H9 (cell line): Measurements from ENCODE around the gene EFEMP1. TPM values are rescaled to one million over a fixed set of nuclear protein-coding genes. Genes with fewer than 3 reads are reported as not detected.

Experiments
- DNase-seq: peaks from one replicate; pipeline ENCODE4 v3.0.0-alpha.2; 2017
- H2AFZ ChIP-seq: one replicate; pipeline ENCODE4 v1.6.1; 2013; ENCODE audit warnings: mild to moderate bottlenecking, low read length, control low read depth, moderate library complexity
- H2AK5ac ChIP-seq: 2 replicates; pipeline ENCODE4 v1.6.1; 2013; ENCODE audit warnings: low read length, control low read depth, mixed read lengths; ENCODE audit not compliant: insufficient read length
- H2BK120ac ChIP-seq: one replicate; pipeline ENCODE4 v1.6.1; 2013; ENCODE audit warnings: low read depth, mild to moderate bottlenecking, low read length, control low read depth, inconsistent platforms; ENCODE audit not compliant: poor library complexity, severe bottlenecking
- H2BK12ac ChIP-seq: 2 replicates; pipeline ENCODE4 v1.6.1; 2013; ENCODE audit warnings: low read length, control low read depth, mixed read lengths, low read depth; ENCODE audit not compliant: insufficient read length
- H2BK15ac ChIP-seq: 2 replicates; pipeline ENCODE4 v1.6.1; 2013; ENCODE audit warnings: low read depth, low read length, control low read depth
- H2BK20ac ChIP-seq: one replicate; pipeline ENCODE4 v1.6.1; 2013; ENCODE audit warnings: low read depth, mild to moderate bottlenecking, low read length, control low read depth, inconsistent platforms; ENCODE audit not compliant: poor library complexity, severe bottlenecking
- H2BK5ac ChIP-seq: 2 replicates; pipeline ENCODE4 v1.6.1; 2013; ENCODE audit warnings: low read length, control low read depth, mixed read lengths; ENCODE audit not compliant: insufficient read length
- H3K14ac ChIP-seq: 2 replicates; pipeline ENCODE4 v1.6.1; 2013; ENCODE audit warnings: low read length, control low read depth; ENCODE audit not compliant: insufficient read depth
- H3K18ac ChIP-seq: 2 replicates; pipeline ENCODE4 v1.6.1; 2013; ENCODE audit warnings: low read depth, mild to moderate bottlenecking, mixed read lengths, low read length, control low read depth; ENCODE audit not compliant: insufficient read length
- H3K23ac ChIP-seq: 2 replicates; pipeline ENCODE4 v1.6.1; 2013; ENCODE audit warnings: low read length, control low read depth, mixed read lengths, low read depth; ENCODE audit not compliant: insufficient read length
- H3K23me2 ChIP-seq: 2 replicates; pipeline ENCODE4 v1.6.1; 2013; ENCODE audit warnings: low read depth, mild to moderate bottlenecking, mixed read lengths, low read length, control low read depth; ENCODE audit not compliant: insufficient read length, poor library complexity, severe bottlenecking
- H3K27ac ChIP-seq: 2 replicates; pipeline ENCODE4 v1.5.1; 2013; ENCODE audit warnings: low read length, control low read depth, mixed read lengths, low read depth; ENCODE audit not compliant: insufficient read length
- H3K27me3 ChIP-seq: 2 replicates; pipeline ENCODE4 v1.6.1; 2013; ENCODE audit warnings: low read length, control low read depth, inconsistent platforms; ENCODE audit not compliant: insufficient read depth
- H3K4ac ChIP-seq: 2 replicates; pipeline ENCODE4 v1.6.1; 2013; ENCODE audit warnings: low read depth, mild to moderate bottlenecking, control low read depth, inconsistent platforms, low read length, moderate library complexity
- H3K4me1 ChIP-seq: 2 replicates; pipeline ENCODE4 v1.6.1; 2013; ENCODE audit warnings: low read length, control low read depth, inconsistent platforms; ENCODE audit not compliant: insufficient read depth
- H3K4me2 ChIP-seq: 2 replicates; pipeline ENCODE4 v1.6.1; 2013; ENCODE audit warnings: low read length, control low read depth, mixed read lengths; ENCODE audit not compliant: insufficient read length, insufficient read depth
- H3K56ac ChIP-seq: 2 replicates; pipeline ENCODE4 v1.6.1; 2013; ENCODE audit warnings: low read depth, mild to moderate bottlenecking, mixed read lengths, low read length, control low read depth; ENCODE audit not compliant: insufficient read length
- H3K79me1 ChIP-seq: 2 replicates; pipeline ENCODE4 v1.6.1; 2013; ENCODE audit warnings: low read depth, mild to moderate bottlenecking, moderate library complexity, low read length, control low read depth, inconsistent platforms; ENCODE audit not compliant: insufficient read depth, poor library complexity, severe bottlenecking
- H3K79me2 ChIP-seq: 2 replicates; pipeline ENCODE4 v1.6.1; 2013; ENCODE audit warnings: low read length, control low read depth, inconsistent platforms; ENCODE audit not compliant: insufficient read depth
- H3K9ac ChIP-seq: 2 replicates; pipeline ENCODE4 v1.6.1; 2013; ENCODE audit warnings: low read length, control low read depth, mixed read lengths; ENCODE audit not compliant: insufficient read length; ENCODE audit errors: extremely low read depth
- H3K9me3 ChIP-seq: one replicate; pipeline ENCODE4 v1.6.1; 2013; ENCODE audit warnings: low read depth, low read length, inconsistent platforms; ENCODE audit not compliant: control insufficient read depth
- H3T11ph ChIP-seq: one replicate; pipeline ENCODE4 v1.6.1; 2013; ENCODE audit warnings: mild to moderate bottlenecking, low read length, control low read depth, inconsistent platforms
- H4K20me1 ChIP-seq: one replicate; pipeline ENCODE4 v1.6.1; 2013; ENCODE audit not compliant: control insufficient read depth, insufficient read length, insufficient read depth
- H4K5ac ChIP-seq: 2 replicates; pipeline ENCODE4 v1.6.1; 2013; ENCODE audit warnings: low read depth, mild to moderate bottlenecking, mixed read lengths, low read length, control low read depth; ENCODE audit not compliant: insufficient read length
- H4K8ac ChIP-seq: replicated peaks from 2 replicates; pipeline ENCODE4 v1.6.1; 2013; ENCODE audit warnings: low read length, control low read depth, mixed read lengths, low read depth; ENCODE audit not compliant: insufficient read length
- H4K91ac ChIP-seq: 2 replicates; pipeline ENCODE4 v1.6.1; 2013; ENCODE audit warnings: low read depth, mild to moderate bottlenecking, moderate library complexity, mixed read lengths, low read length, control low read depth; ENCODE audit not compliant: insufficient read length
- H3K27ac Mint-ChIP-seq, 3 experiments: 2 replicates in 2 of 3; 3 replicates in 1 of 3; pipeline ENCODE4 v1.8.0; 2020 to 2021; ENCODE audit warnings: mixed read lengths in 3 of 3, mild to moderate bottlenecking in 1 of 3, moderate library complexity in 1 of 3
- H3K27me3 Mint-ChIP-seq: 2 replicates; pipeline ENCODE4 v1.8.0; 2021; ENCODE audit warnings: low read depth, mild to moderate bottlenecking, moderate library complexity, mixed read lengths
- H3K36me3 Mint-ChIP-seq, 3 experiments: 2 replicates in 2 of 3; 3 replicates in 1 of 3; pipeline ENCODE4 v1.8.0; 2020 to 2021; ENCODE audit warnings: low read depth in 3 of 3, mixed read lengths in 3 of 3; ENCODE audit not compliant: insufficient read depth in 1 of 3
- H3K4me1 Mint-ChIP-seq, 2 experiments: 2 replicates each; pipeline ENCODE4 v1.8.0; 2020; ENCODE audit warnings: mixed read lengths in 2 of 2
- H3K4me3 Mint-ChIP-seq, 2 experiments: 2 replicates in 1 of 2; 3 replicates in 1 of 2; pipeline ENCODE4 v1.8.0; 2020 to 2021; ENCODE audit warnings: mild to moderate bottlenecking in 2 of 2, mixed read lengths in 2 of 2, moderate library complexity in 1 of 2
- H3K9me3 Mint-ChIP-seq, 2 experiments: 2 replicates in 1 of 2; 3 replicates in 1 of 2; pipeline ENCODE4 v1.8.0; 2020; ENCODE audit warnings: mild to moderate bottlenecking in 2 of 2, mixed read lengths in 2 of 2, moderate library complexity in 1 of 2
- CTCF ChIP-seq: fragments of 200-600 bp; sonication (generic); conservative IDR thresholded peaks from 3 replicates; pipeline ENCODE4 v1.8.0; 2021; ENCODE audit warnings: antibody characterized with exemption, mild to moderate bottlenecking
- WGBS: extraction: QIAGEN DNeasy Blood & Tissue Kit; methylation state at CpG from one replicate; pipeline ENCODE4 v1.1.7; 2013; ENCODE audit warnings: missing lambda C conversion rate, low lambda C conversion rate, mixed read lengths; ENCODE audit not compliant: insufficient read length; ENCODE audit errors: extremely low coverage; 5-methylcytosine and 5-hydroxymethylcytosine counted together
- total RNA-seq: library from RNA; stranded (reverse); gene quantifications from 2 replicates; pipeline ENCODE4 v1.2.1, GENCODE V29; 2021

The EFEMP1 gene
- total RNA-seq, 1 experiment from 2014 or later: 3.5 TPM

GRCh38 chr2:55947752-55948151 is 24.2 kb upstream of the EFEMP1 start:
- H3K9ac ChIP-seq: no peak overlapping the region
- H3K4me1 ChIP-seq: no peaks in the 10 kb centered on the region
- no peak overlapping the region for H3K18ac ChIP-seq
- no peaks in the 10 kb centered on the region for H3K9me3 ChIP-seq
- H3K56ac ChIP-seq: no peak overlapping the region
- no peak for DNase-seq
- no peaks in the 10 kb centered on the region for H3K79me2 ChIP-seq
- H2BK15ac ChIP-seq: no peak overlapping the region
- H3K14ac ChIP-seq: no peak overlapping the region
- H3K27me3 ChIP-seq: no peaks in the 10 kb centered on the region
- H2AFZ ChIP-seq: no peak overlapping the region
- H3K23me2 ChIP-seq: no peaks in the 10 kb centered on the region
- H3K23ac ChIP-seq: no peak overlapping the region
- H2BK5ac ChIP-seq: no peak overlapping the region
- H2BK120ac ChIP-seq: no peak overlapping the region
- H3K27ac Mint-ChIP-seq: no peak overlapping the region
- H2BK12ac ChIP-seq: no peak overlapping the region
- H3T11ph ChIP-seq: no peak overlapping the region
- H3K4me3 Mint-ChIP-seq: no peak overlapping the region
- H2BK20ac ChIP-seq: no peak overlapping the region
- H4K8ac ChIP-seq: no peak overlapping the region
- H4K20me1 ChIP-seq: no peaks in the 10 kb centered on the region
- no peak overlapping the region for H2AK5ac ChIP-seq
- H3K9me3 Mint-ChIP-seq: no peaks in the 10 kb centered on the region
- no CpG with 5 or more reads among the region's 4 CpGs for WGBS
- H4K91ac ChIP-seq: no peak overlapping the region
- peaks cover 3% of the 10 kb centered on the region for H3K27me3 Mint-ChIP-seq
- no peak overlapping the region for H3K4ac ChIP-seq
- no peaks in the 10 kb centered on the region for H3K79me1 ChIP-seq
- H4K5ac ChIP-seq: no peak overlapping the region
- no peak overlapping the region for H3K27ac ChIP-seq
- peaks cover 0 to 5% of the 10 kb centered on the region in 2 experiments; a peak in 2 of 4 replicates for H3K4me1 Mint-ChIP-seq
- H3K4me2 ChIP-seq: no peak overlapping the region
- no peaks in the 10 kb centered on the region for H3K36me3 Mint-ChIP-seq
- no peak for TF ChIP-seq CTCF
